GM19455 (cell line): ENCODE data around the gene EPM2A.
A peak's percentile ranks its signal among the peaks of the same experiment; 100 is the strongest.
"Not testable (repeated sequence)": the region's sequence is repeated elsewhere in the genome, so short reads cannot be mapped to it uniquely, and the experiment has no call there.

Source experiments
- ATAC-seq: cut with Tn5 transposase; IDR thresholded peaks from one replicate; pipeline ENCODE4 v1.9.1; 2021; ENCODE audit not compliant: unreplicated experiment

The EPM2A gene

DNA sequence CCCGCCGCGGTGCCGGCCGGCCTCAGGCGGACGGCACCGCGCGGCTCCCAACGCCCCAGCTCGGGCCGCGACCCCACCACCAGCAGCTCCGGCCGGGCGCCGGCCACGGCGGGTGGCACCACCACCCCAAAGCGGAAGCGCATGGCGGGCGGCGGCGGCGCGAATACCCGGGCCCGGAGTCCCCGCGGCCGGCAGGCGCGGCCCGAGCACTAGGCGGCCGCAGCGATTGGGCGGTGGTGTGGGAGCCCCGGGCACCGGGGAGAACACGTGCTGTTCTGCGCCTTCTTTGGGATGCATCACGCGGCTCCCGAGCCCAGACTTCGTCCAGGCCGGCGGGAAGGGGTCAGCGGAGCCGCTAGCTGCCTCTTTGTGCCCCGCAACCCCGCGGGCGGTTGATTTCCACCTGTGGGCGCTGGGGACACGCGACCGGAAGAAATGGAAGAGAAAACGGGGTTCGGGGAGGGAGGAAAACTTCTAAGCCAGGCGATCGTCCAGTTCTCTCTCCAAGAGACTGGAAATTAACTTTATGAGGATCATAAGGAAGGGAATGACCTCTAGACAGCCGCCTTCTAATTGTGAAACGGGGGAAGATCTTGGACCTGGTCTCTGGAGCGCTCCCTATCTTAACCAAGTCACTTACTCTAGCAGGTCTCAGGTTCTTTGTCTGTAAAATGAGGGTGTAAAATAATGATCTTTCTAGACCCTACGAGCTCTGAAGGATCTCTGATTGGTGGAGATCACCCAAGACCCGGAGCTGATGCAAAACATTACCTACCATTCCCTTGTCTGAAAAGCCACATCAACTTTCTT is at the start of gene EPM2A:
TSS of gene EPM2A (minus strand) at position 165 of the 810 bp plus-strand sequence. CDS start at position 143, 22 bp downstream.
- ATAC-seq = peak; percentile 75

DNA sequence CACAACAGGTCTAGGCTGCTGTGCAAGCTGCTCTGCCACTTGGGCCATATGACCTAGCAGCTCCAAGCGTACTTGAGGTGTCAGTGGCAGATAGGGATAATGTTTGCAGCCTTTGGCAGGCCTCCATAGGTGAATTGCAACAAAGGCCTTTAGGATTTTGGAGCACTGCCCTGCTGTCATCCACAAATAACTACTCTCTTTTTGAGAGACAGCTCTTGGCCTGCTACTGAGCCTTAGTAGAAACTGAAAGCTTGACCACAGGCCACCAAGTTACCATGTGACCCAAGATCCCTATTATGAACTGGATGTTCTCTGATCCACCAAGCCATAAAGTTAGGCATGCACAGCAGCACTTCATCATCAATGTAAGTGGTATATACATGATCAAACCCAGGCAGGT is 49.4 kb upstream of the EPM2A start:
- peak; percentile 68 for ATAC-seq

- ATAC-seq = no peak
These were observed 48.5 kb upstream of the EPM2A start for GRCh38 chr6:145783796-145784195.

DNA sequence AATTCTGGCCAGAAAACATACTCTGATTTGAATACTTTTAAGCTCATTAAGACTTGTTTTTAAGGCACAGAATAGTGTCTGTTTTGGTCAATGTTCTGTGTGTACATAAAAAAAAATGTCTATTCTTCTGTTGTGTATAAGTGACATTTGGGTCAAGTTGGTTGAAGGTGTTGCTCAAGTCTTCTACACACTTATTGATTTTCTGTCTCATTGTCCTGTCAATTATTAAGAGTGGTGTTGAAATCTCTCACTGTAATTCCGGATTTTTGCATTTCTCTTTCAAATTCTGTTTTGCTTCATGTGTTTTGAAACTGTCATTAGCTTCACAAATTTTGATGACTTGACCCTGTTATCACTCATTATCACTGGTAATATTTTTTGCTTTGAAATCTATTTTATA is 37.5 kb upstream of the EPM2A start:
- no peak for ATAC-seq

DNA sequence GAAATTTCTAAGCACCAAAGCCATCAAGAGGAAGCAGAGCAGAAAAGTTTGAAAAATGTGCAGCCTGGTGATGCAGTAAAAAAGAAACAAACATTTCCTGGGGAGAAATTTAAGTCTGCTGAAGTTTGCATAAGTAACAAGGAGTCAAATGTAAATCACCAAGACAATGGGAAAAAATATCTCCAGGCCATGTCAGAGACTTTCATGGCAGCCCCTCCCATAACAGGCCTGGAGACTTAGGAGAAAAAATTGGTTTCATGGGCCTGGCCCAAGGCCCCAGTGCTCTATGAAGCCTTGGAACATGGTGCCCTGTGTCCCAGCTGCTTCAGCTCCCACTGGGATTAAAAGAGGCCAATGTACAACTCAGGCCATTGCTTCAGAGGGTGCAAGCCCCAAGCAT is 30.1 kb upstream of the EPM2A start:
- ATAC-seq = no peak

DNA sequence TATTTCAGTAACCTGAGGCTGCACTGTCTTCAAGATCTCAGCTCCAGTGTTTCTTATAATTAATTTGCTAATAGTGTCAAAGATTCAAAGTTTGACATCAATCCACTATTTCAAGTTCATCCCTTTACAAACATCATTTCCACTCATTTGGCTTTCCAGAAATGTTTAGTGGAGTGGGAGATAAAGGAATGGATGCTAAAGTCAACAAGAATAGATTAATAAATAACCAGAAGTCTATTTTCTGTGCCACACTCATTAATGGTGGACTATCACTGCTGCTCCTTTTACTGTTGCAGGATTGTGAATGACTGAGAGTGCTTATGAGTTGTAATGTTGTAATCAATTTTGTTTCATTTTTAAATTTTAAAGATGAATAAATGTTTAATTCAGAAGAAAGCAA is 28.4 kb upstream of the EPM2A start:
- ATAC-seq = no peak

DNA sequence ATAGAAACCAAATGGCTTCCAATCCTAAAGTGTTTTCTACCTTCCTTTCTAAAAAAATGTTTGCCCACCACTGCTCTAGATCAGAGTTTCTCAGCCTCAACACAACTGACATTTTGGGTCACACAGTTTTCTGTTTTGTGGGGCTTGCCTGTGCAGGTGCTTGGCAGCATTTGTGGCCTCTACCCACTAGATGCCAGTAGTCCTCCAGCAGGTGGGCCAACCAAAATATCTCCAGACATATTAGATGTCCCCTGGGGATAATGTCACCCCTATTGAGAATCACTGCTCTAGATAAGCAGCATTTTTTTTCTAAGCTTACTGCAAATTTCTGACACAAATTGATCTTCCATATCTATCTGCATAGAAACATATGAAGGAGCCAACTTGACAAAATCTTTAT is 26.3 kb upstream of the EPM2A start:
- no peak for ATAC-seq

DNA sequence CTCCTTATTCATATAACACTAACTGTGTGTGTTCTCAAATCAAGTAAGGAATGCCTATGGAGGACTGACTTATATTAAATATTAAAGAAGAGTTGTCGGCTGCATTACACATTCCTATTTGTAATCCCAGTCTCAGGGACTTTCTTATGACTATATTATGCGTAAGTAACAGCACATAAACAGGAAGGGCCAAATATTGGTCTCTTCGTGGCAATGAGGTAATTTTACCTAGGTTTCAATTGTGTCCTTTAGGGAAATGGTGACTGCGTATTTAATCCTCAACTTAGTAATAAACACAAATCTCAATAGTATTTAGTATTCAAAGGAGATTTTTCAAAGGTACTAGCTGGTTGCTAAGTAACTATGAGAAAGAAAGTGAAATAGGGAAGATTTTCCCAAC is 22.8 kb upstream of the EPM2A start:
- ATAC-seq = no peak

DNA sequence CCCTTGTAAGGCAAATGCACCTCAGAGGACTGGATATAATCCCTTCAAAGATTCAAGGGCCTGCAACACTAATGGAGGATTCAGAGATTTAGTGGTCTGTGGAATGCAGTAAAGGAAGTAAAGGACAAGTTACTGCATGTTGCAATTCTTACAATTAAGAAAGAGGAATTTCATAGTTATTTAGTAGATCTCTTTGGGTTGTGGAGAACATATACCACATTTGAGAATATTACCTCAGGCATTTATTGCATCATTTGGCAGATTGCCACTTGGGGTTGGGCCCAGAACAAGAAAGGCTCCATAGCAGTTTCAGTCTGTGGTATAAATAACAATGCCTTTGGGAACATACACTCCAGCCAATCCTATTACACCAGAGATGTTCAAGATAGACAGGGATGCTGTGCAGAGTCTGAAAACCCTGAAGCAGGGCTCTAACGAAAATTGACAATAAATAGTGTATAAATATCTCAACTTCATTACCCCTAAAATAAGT is 20.9 kb upstream of the EPM2A start:
- ATAC-seq = no peak

DNA sequence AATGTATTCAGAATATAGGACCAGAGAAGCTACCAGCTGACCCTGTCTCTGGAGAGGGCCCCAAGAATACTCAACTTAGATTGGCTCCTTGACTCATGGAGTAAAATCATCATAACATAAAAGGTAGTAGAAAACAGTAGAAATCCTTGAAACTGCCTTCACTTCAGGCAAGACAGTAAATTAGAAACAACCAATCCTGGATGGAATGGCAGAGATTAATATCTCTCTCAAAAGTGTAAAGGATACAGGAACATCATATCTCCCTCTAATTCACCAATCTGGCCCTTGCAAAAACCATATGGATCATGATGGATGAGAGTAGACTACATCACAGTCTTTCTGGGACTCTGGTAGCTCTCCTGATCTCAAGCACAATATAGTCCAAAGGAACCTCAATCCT is 20.4 kb upstream of the EPM2A start:
- ATAC-seq = no peak

GRCh38 chr6:145752638-145753037 is 17.3 kb upstream of the EPM2A start:
- no peak for ATAC-seq

- peak; percentile 55 for ATAC-seq
These were observed 14.3 kb upstream of the EPM2A start for GRCh38 chr6:145749632-145750031.

GRCh38 chr6:145745861-145746260 is 10.5 kb upstream of the EPM2A start:
- ATAC-seq = no peak

DNA sequence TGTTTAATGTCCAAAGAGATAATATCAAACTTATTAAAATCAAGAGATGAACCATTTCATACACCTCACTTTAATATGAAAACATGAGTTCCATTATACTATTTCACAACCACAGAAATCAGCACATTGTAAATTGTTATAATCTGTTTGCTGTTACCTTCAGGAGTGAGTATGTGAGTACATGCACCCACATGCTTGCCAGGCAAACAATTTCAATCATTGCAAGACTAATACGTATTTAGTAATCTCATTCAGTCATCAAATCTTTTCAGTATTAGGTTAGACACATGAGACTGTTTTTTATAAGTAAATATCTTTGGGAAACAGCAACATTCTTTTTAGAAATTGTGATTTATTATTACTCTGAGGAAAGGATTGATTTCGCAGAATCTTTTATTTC is 9.3 kb upstream of the EPM2A start:
- no peak for ATAC-seq

GRCh38 chr6:145743332-145743731 is 8.0 kb upstream of the EPM2A start:
- no peak for ATAC-seq

- not testable (repeated sequence) for ATAC-seq
These were observed 7.2 kb upstream of the EPM2A start for GRCh38 chr6:145742472-145742871.

- ATAC-seq = not testable (repeated sequence)
These were observed 4.4 kb upstream of the EPM2A start for GRCh38 chr6:145739685-145740084.

GRCh38 chr6:145738265-145738664 is 2.9 kb upstream of the EPM2A start:
- no peak for ATAC-seq

- no peak for ATAC-seq
These were observed 1.4 kb upstream of the EPM2A start for GRCh38 chr6:145736661-145737144.

DNA sequence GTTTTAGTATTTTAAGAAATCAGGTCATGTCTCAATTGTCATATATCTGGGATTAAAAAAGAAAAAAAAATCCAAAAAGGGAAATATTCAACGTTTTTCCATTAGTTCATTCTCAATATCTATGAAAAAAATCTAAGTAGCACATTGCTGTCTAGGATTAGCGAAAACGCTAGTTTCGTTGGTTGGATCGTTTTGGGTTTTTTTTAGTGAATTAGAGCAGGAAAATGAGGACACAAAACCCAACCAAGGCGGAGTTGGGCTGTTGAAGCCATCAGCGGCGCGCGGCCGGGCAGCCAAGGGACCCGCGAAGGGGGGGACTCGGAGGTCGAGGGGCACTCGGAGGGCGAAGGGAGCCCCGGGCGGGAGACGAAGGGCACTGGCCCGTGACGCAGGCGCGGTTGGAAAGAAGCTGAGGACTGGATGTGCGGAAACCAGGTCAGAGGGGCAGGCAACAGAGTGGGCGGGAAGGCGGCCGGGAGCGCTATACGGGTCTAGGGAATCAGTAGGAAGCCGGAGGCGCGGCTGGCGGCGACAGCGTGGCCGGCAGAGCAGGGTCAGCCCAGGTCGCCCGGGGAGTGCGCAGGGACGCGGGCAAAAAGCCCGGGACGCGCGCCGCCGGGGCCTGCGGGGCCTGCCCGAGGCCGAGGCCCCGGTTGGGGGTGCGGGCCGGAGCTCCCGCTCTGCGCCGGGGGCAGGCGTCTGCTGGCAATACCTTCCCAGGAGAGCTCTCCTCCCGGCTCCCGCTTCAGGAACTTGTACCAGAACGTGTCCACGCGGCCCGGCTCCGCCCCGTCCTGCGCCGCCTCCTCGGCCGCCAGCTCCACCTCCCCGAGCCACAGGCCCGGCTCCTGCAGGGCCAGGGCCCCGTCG is 599 bp downstream of the EPM2A start:
- peak; percentile 78 for ATAC-seq

DNA sequence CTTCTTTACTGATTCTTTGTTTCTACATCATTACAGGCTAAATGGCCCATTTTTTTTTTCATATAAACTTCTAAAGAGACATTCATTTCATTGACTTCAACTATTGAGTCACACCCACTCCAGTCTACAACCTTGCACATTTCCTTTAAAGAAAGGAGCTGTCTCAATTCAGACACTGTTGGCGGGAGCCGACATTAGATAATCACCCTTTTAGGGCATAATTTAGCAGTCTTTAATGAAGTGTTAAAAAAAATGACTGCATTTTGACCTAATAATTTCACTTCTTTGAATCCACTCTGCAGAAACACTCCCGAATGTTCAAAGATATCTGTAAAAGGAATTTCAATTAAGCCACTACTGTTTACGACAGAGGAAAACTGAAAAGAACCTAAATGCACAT is 1.5 kb downstream of the EPM2A start:
- ATAC-seq = no peak

- ATAC-seq = no peak
These were observed 2.1 kb downstream of the EPM2A start for GRCh38 chr6:145733207-145733606.
